Right lobe of liver (tissue), 4 donors: ENCODE measurements around the gene NIT1.

Source experiments
- CTCF ChIP-seq, 4 donors: fragments of 200-600 bp in 3 of 4; fragments of 450-650 bp in 1 of 4; IDR thresholded peaks; one replicate each; pipeline versions ENCODE4 v1.5.1 to v1.8.0; 2016 to 2022; ENCODE audit warnings: antibody characterized with exemption in 4 of 4, mild to moderate bottlenecking in 2 of 4
- POLR2A ChIP-seq: fragments of 450-650 bp; IDR thresholded peaks from one replicate; pipeline ENCODE4 v1.6.1; 2017; ENCODE audit warnings: antibody characterized with exemption, mild to moderate bottlenecking
- donor health status: DM: no; HTN: no; CAD: no.
- donor health status: DM: no; HTN: no; CAD: no.
- donor health status: DM: no; HTN: yes; CAD: no.

GRCh38 chr1:161069731-161070270 lies 48.1 kb upstream of the NIT1 start, which contains the start of gene ARHGAP30:
- no peak for TF ChIP-seq CTCF (IDR thresholded peaks at IDR 0.05)
- TF ChIP-seq POLR2A, result peak; percentile 23
